ENCODE results near the gene CRYGS. TPM values are rescaled to one million over a fixed set of nuclear protein-coding genes. Genes with fewer than 3 reads are reported as not detected.
"Not testable (repeated sequence)": the region's sequence is repeated elsewhere in the genome, so short reads cannot be mapped to it uniquely, and the experiment has no call there.

The CRYGS gene
- total RNA-seq, 1 experiment from 2014 or later = 3.2 TPM

DNA sequence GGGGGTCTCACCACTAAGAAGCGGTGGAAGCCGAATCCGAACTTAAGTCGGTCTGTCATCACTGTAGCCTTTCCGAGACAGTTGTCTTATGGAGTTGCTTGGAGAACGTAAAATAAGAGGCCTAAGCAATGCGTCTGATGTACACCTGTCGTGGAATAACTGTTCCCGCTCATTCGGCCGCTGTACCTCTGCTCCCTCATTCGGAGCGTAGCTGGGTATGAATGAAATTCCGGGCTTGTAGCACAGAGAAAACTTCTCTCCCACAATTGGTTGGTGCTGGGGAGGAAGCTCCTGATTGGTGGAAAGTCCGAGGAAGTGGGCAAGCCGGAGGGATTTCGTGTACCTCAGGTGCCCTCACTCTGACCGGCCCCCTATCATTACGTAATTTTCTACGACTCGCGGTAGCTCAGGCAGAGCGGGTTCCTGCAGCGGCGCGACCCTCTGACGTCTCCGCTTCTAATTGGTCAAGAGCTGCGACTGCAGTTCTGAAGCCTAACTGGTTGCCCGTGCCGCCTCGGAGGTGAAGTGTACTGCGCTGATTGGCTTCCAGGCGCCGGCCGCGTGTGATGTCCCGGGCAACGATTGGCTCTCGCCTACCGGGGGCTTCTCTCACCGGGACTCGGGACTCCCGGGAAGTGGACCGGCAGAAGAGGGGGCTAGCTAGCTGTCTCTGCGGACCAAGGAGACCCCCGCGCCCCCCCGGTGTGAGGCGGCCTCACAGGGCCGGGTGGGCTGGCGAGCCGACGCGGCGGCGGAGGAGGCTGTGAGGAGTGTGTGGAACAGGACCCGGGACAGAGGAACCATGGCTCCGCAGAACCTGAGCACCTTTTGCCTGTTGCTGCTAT, 26.1 kb upstream of the CRYGS start, which contains the start of gene DNAJB11:
Gene DNAJB11 (plus strand): TSS at position 625 of the 845 bp plus-strand sequence. CDS start 178 bp downstream, at position 803.
- peak within 1 kb of the TSS; percentile 97 for H3K27ac Mint-ChIP-seq (ENCODE audit: unreplicated experiment)
- POLR2A ChIA-PET = interaction anchor here (0.5 to 1.7 kb wide), 20 partner anchors 14 to 1067 kb away, joined by 3 to 17 read pairs (median 4); partner anchors contain the start of genes EIF4A2 and TRA2B
- Histone ChIP-seq H3K4me1 (0 out of 2 replicates have a peak, but pooled peaks cover 3% of the 10 kb centered on the region), H3K4me3 (ENCODE audit: low read depth, low read length) (peak within 1 kb of the TSS; percentile 84), H3K9me3 (no peaks in the 10 kb centered on the region), H3K36me3 (ENCODE audit: control insufficient read depth, insufficient read depth, low read length) (no peaks in the 10 kb centered on the region; the same call in 1 of the 2 replicates), H3K27me3 (replicated peaks; ENCODE audit: control insufficient read depth, insufficient read depth, low read length) (no peaks in the 10 kb centered on the region)
- H3K36me3 Mint-ChIP-seq (ENCODE audit: insufficient read depth, unreplicated experiment) = peaks cover 48% of the 10 kb centered on the region
- H3K4me3 Mint-ChIP-seq (ENCODE audit: unreplicated experiment) = peak within 1 kb of the TSS; percentile 100
- no TSS peak for BruUV-seq (replicated peaks)
- peaks cover 25% of the 10 kb centered on the region for H3K4me1 Mint-ChIP-seq (ENCODE audit: low read depth, unreplicated experiment)
- peak in 1 of 2 experiments; percentile 1 for TF ChIP-seq CTCF (IDR thresholded peaks at IDR 0.05; ENCODE audit: insufficient read depth in 1 of 2, low read depth in 1 of 2, low read length in 1 of 2, severe bottlenecking in 1 of 2, unreplicated experiment in 1 of 2)
- intact Hi-C loops (cut with micrococcal nuclease; ENCODE audit: unreplicated experiment) = loop anchor here (1.0 to 2.0 kb wide), 3 partner anchors 18 to 183 kb away; no protein-coding TSS in a partner anchor
- H3K27me3 Mint-ChIP-seq (ENCODE audit: insufficient read depth, unreplicated experiment) = no peaks in the 10 kb centered on the region
- CTCF ChIA-PET = interaction anchor here (0.5 to 1.6 kb wide), 5 partner anchors 29 to 106 kb away, joined by 3 to 5 read pairs (median 3); no protein-coding TSS in a partner anchor
- H3K9me3 Mint-ChIP-seq (ENCODE audit: unreplicated experiment) = no peaks in the 10 kb centered on the region
- peak; percentile 98 to 99 for DNase-seq

DNA sequence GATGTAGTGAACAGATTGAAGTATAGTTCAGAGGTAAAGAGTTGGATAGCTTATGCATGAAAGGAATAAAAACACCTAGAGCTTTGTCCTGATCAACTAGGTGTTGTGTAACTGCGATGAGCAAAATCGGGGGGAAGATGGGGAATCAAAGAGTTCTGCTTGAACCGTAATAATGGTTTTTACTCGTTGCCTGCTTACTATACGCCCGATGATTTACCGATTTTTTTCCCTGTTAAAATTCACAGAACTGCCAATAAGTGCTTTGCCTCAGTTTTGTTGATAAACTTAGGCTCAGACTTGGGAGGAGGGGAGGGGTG, 25.6 kb upstream of the CRYGS start:
- no peaks in the 10 kb centered on the region for H3K27me3 ChIP-seq (replicated peaks; ENCODE audit: control insufficient read depth, insufficient read depth, low read length)
- CTCF ChIA-PET = interaction anchor here (0.5 to 1.6 kb wide), 6 partner anchors 29 to 258 kb away, joined by 3 to 5 read pairs (median 4); no protein-coding TSS in a partner anchor
- H3K9me3 Mint-ChIP-seq (ENCODE audit: unreplicated experiment) = no peaks in the 10 kb centered on the region
- no peak for DNase-seq
- intact Hi-C loops (cut with micrococcal nuclease; ENCODE audit: unreplicated experiment) = loop anchor here (1.0 to 2.0 kb wide), 3 partner anchors 19 to 184 kb away; no protein-coding TSS in a partner anchor
- TF ChIP-seq CTCF (IDR thresholded peaks at IDR 0.05; ENCODE audit: insufficient read depth in 1 of 2, low read depth in 1 of 2, low read length in 1 of 2, severe bottlenecking in 1 of 2, unreplicated experiment in 1 of 2) = no peak
- BruUV-seq (replicated peaks) = TSS peak; percentile 84
- H3K4me1 Mint-ChIP-seq (ENCODE audit: low read depth, unreplicated experiment) = peaks cover 25% of the 10 kb centered on the region
- H3K36me3 Mint-ChIP-seq (ENCODE audit: insufficient read depth, unreplicated experiment) = peaks cover 46% of the 10 kb centered on the region
- H3K27me3 Mint-ChIP-seq (ENCODE audit: insufficient read depth, unreplicated experiment) = no peaks in the 10 kb centered on the region
- peak overlapping the region; percentile 100 for H3K4me3 Mint-ChIP-seq (ENCODE audit: unreplicated experiment)
- peak overlapping the region; percentile 46 for H3K4me3 ChIP-seq (ENCODE audit: low read depth, low read length)
- H3K4me1 ChIP-seq = 0 out of 2 replicates have a peak, but pooled peaks cover 3% of the 10 kb centered on the region
- POLR2A ChIA-PET = interaction anchor here (0.5 to 1.7 kb wide), 10 partner anchors 15 to 257 kb away, joined by 3 to 17 read pairs (median 5); partner anchors contain the start of gene EIF4A2
- H3K36me3 ChIP-seq (ENCODE audit: control insufficient read depth, insufficient read depth, low read length) = no peaks in the 10 kb centered on the region; the same call in 1 of the 2 replicates
- H3K9me3 ChIP-seq = no peaks in the 10 kb centered on the region
- peak overlapping the region; percentile 97 for H3K27ac Mint-ChIP-seq (ENCODE audit: unreplicated experiment)

- intact Hi-C loops (cut with micrococcal nuclease; ENCODE audit: unreplicated experiment); H3K9me3 Mint-ChIP-seq (ENCODE audit: unreplicated experiment); H3K4me1 ChIP-seq; BruUV-seq (replicated peaks); DNase-seq; H3K27me3 ChIP-seq (replicated peaks; ENCODE audit: control insufficient read depth, insufficient read depth, low read length); H3K27me3 Mint-ChIP-seq (ENCODE audit: insufficient read depth, unreplicated experiment); H3K9me3 ChIP-seq; H3K36me3 ChIP-seq (ENCODE audit: control insufficient read depth, insufficient read depth, low read length): not testable (repeated sequence)
- peak overlapping the region; percentile 97 for H3K27ac Mint-ChIP-seq (ENCODE audit: unreplicated experiment)
- H3K4me3 Mint-ChIP-seq (ENCODE audit: unreplicated experiment) = peak overlapping the region; percentile 100
- H3K36me3 Mint-ChIP-seq (ENCODE audit: insufficient read depth, unreplicated experiment) = peaks cover 42% of the 10 kb centered on the region
- POLR2A ChIA-PET = interaction anchor here (0.6 to 1.7 kb wide), 3 partner anchors 31 to 481 kb away, joined by 4 to 17 read pairs (median 4); partner anchors contain the start of gene EIF4A2
- CTCF ChIA-PET = interaction anchor here (0.7 to 1.6 kb wide), 5 partner anchors 28 to 258 kb away, joined by 3 to 5 read pairs (median 4); no protein-coding TSS in a partner anchor
- peak overlapping the region; percentile 46 for H3K4me3 ChIP-seq (ENCODE audit: low read depth, low read length)
- peaks cover 25% of the 10 kb centered on the region for H3K4me1 Mint-ChIP-seq (ENCODE audit: low read depth, unreplicated experiment)
Observed at GRCh38 chr3:186569361-186569760, 25.2 kb upstream of the CRYGS start.
